Measurements from ENCODE around the gene PDCD4. TPM values are rescaled to one million over a fixed set of nuclear protein-coding genes. Genes with fewer than 3 reads are reported as not detected.
A peak's percentile ranks its signal among the peaks of the same experiment; 100 is the strongest.

The PDCD4 gene
- total and polyA plus RNA-seq, 2 of the 13 experiments (the other 11 are each of a cell fraction or from before 2014, with no cell fraction given): 22.8 to 56.2 TPM

DNA sequence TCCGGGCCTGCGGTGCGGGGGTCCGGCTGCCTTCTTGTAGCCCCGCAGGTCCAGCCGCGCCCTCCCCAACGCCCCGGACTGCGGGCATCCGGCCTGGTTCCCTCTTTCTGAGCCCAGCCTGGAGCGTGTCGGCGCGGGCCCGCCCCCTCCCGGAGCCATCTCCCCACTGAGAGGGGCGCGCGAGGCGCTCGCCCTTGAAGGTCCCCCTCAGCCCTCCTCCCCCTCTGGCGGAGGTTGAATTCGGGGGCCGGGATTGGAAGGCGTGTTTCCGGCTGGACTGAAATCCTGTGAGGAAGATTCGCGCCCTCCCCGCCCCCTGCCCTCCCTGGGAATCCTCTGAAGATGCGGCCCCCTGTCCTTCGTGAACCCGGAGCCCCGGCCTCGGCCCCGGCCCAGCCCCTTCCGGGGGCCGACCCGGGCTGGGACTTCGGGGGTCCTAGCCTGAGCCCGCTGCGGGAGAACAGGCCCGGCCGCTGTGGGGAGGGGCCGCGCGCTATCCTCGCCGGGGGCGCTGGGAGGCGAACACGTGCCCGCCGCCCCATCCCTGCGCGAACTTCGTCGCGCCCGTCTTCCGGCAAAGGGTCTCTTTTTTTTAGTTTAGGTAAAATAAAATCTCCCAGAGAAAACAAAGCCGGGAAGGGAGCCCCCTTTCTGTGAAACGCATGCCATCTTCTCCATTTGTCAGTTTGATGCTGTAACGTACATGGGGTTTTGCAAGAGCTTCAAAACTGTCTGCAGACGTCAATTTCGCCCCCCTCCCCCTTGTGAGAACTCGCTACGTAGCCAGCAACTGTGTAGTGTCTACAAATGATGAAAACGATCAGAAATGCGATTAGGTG is 636 bp downstream of the PDCD4 start (continued):
- TF ChIP-seq, protein P1, sequence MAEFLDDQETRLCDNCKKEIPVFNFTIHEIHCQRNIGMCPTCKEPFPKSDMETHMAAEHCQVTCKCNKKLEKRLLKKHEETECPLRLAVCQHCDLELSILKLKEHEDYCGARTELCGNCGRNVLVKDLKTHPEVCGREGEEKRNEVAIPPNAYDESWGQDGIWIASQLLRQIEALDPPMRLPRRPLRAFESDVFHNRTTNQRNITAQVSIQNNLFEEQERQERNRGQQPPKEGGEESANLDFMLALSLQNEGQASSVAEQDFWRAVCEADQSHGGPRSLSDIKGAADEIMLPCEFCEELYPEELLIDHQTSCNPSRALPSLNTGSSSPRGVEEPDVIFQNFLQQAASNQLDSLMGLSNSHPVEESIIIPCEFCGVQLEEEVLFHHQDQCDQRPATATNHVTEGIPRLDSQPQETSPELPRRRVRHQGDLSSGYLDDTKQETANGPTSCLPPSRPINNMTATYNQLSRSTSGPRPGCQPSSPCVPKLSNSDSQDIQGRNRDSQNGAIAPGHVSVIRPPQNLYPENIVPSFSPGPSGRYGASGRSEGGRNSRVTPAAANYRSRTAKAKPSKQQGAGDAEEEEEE (CRISPR knock-in tag; IDR thresholded peaks at IDR 0.05; ENCODE audit: borderline replicate concordance): no peak
- TF ChIP-seq KDM5B (CRISPR knock-in tag; IDR thresholded peaks at IDR 0.05; ENCODE audit: borderline replicate concordance): peak; percentile 66; the same call in 1 of the 2 replicates
- peak; percentile 91 for TF ChIP-seq RBFOX2 (IDR thresholded peaks at IDR 0.05; ENCODE audit: low read depth, low read length)
- no peak for TF ChIP-seq GLI4 (CRISPR knock-in tag; IDR thresholded peaks at IDR 0.05; ENCODE audit: borderline replicate concordance)
- TF ChIP-seq ZNF703 (CRISPR knock-in tag; IDR thresholded peaks at IDR 0.05; ENCODE audit: borderline replicate concordance): no peak
- TF ChIP-seq ZNF232 (CRISPR knock-in tag; IDR thresholded peaks at IDR 0.05; ENCODE audit: borderline replicate concordance): no peak
- no peak for TF ChIP-seq HOXD1 (CRISPR knock-in tag; IDR thresholded peaks at IDR 0.05)
- no peak; the same call in 1 of the 2 replicates for TF ChIP-seq MEIS1 (CRISPR knock-in tag; IDR thresholded peaks at IDR 0.05; ENCODE audit: borderline replicate concordance)
- no peak for TF ChIP-seq ZFP62 (CRISPR knock-in tag; IDR thresholded peaks at IDR 0.05)
- no peak; the same call in 1 of the 2 replicates for TF ChIP-seq TAF1 (CRISPR knock-in tag; IDR thresholded peaks at IDR 0.05)
- no peak for TF ChIP-seq PITX1 (CRISPR knock-in tag; IDR thresholded peaks at IDR 0.05)
- TF ChIP-seq ZBTB1 (CRISPR knock-in tag; IDR thresholded peaks at IDR 0.05; ENCODE audit: borderline replicate concordance): no peak
- no peak for TF ChIP-seq PHF5A (CRISPR knock-in tag; IDR thresholded peaks at IDR 0.05; ENCODE audit: low read depth, unreplicated experiment)
- TF ChIP-seq CC2D1A (CRISPR knock-in tag; IDR thresholded peaks at IDR 0.05): no peak
- TF ChIP-seq AGO1 (IDR thresholded peaks at IDR 0.05; ENCODE audit: low read depth, low read length, poor library complexity, severe bottlenecking): no peak
- peak; percentile 5; the same call in 1 of the 2 replicates for TF ChIP-seq GATAD1 (CRISPR knock-in tag; IDR thresholded peaks at IDR 0.05)
- TF ChIP-seq, protein P2, sequence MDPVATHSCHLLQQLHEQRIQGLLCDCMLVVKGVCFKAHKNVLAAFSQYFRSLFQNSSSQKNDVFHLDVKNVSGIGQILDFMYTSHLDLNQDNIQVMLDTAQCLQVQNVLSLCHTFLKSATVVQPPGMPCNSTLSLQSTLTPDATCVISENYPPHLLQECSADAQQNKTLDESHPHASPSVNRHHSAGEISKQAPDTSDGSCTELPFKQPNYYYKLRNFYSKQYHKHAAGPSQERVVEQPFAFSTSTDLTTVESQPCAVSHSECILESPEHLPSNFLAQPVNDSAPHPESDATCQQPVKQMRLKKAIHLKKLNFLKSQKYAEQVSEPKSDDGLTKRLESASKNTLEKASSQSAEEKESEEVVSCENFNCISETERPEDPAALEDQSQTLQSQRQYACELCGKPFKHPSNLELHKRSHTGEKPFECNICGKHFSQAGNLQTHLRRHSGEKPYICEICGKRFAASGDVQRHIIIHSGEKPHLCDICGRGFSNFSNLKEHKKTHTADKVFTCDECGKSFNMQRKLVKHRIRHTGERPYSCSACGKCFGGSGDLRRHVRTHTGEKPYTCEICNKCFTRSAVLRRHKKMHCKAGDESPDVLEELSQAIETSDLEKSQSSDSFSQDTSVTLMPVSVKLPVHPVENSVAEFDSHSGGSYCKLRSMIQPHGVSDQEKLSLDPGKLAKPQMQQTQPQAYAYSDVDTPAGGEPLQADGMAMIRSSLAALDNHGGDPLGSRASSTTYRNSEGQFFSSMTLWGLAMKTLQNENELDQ (CRISPR knock-in tag; IDR thresholded peaks at IDR 0.05; ENCODE audit: borderline replicate concordance): no peak
- TF ChIP-seq, protein P3, sequence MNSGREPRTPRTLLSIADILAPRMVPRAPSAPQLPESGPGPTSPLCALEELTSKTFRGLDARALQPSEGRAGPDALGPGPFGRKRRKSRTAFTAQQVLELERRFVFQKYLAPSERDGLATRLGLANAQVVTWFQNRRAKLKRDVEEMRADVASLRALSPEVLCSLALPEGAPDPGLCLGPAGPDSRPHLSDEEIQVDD (CRISPR knock-in tag; IDR thresholded peaks at IDR 0.05; ENCODE audit: borderline replicate concordance): no peak
- TF ChIP-seq NR2C2 (CRISPR knock-in tag; IDR thresholded peaks at IDR 0.05; ENCODE audit: borderline replicate concordance): 0 out of 2 replicates have a peak, but pooled peaks have one; percentile 39
- no peak for TF ChIP-seq SKI (IDR thresholded peaks at IDR 0.05; ENCODE audit: partially characterized antibody)
- TF ChIP-seq, protein P4, sequence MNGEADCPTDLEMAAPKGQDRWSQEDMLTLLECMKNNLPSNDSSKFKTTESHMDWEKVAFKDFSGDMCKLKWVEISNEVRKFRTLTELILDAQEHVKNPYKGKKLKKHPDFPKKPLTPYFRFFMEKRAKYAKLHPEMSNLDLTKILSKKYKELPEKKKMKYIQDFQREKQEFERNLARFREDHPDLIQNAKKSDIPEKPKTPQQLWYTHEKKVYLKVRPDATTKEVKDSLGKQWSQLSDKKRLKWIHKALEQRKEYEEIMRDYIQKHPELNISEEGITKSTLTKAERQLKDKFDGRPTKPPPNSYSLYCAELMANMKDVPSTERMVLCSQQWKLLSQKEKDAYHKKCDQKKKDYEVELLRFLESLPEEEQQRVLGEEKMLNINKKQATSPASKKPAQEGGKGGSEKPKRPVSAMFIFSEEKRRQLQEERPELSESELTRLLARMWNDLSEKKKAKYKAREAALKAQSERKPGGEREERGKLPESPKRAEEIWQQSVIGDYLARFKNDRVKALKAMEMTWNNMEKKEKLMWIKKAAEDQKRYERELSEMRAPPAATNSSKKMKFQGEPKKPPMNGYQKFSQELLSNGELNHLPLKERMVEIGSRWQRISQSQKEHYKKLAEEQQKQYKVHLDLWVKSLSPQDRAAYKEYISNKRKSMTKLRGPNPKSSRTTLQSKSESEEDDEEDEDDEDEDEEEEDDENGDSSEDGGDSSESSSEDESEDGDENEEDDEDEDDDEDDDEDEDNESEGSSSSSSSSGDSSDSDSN (CRISPR knock-in tag; IDR thresholded peaks at IDR 0.05): peak; percentile 27
